ENCODE measurements around the gene KCTD5. TPM values are rescaled to one million over a fixed set of nuclear protein-coding genes. Genes with fewer than 3 reads are reported as not detected.
"Not testable (repeated sequence)": the region's sequence is repeated elsewhere in the genome, so short reads cannot be mapped to it uniquely, and the experiment has no call there.

Gene KCTD5
- total RNA-seq, 3 donors from 2014 or later (not counting 1 experiment from before 2014, with no cell fraction given) = 34.2 to 37.9 (median 36.5) TPM

- Mint-ChIP-seq H3K27me3 (ENCODE audit: low read depth in 2 of 2) (peaks cover 0 to 10% of the 10 kb centered on the region in 2 donors), H3K9me3 (no peaks in the 10 kb centered on the region), H3K4me1 (peaks cover 5 to 8% of the 10 kb centered on the region in 2 donors), H3K36me3 (no peaks in the 10 kb centered on the region), H3K27ac (no peak overlapping the region), H3K4me3 (peak overlapping the region; percentile 49)
- intact Hi-C loops (cut with micrococcal nuclease) = loop anchor here (5.0 kb wide), 1 partner anchor 37 kb away; the partner anchor contains the start of gene KCTD5
- Histone ChIP-seq H3K4me1 (ENCODE audit: control insufficient read depth, insufficient read depth, low read length) (peaks cover 21% of the 10 kb centered on the region), H3K27ac (ENCODE audit: low read length) (no peak overlapping the region), H3K27me3 (ENCODE audit: control insufficient read depth, insufficient read depth, low read length) (no peaks in the 10 kb centered on the region), H3K4me3 (ENCODE audit: low read length) (no peak overlapping the region), H3K36me3 (ENCODE audit: control insufficient read depth, insufficient read depth, low read length) (no peaks in the 10 kb centered on the region), H3K9me3 (ENCODE audit: control insufficient read depth, insufficient read depth, low read length) (no peaks in the 10 kb centered on the region)
- no peak for TF ChIP-seq CTCF (IDR thresholded peaks at IDR 0.05)
- no peak for DNase-seq
- ATAC-seq = no peak
- 94% methylated on average over 16 of the region's 16 CpGs for WGBS (ENCODE audit: insufficient coverage)
Observed at GRCh38 chr16:2719328-2720063, 37.2 kb downstream of the KCTD5 start.

GRCh38 chr16:2720064-2720457, 37.7 kb downstream of the KCTD5 start, which contains the start of gene PRSS27:
Gene PRSS27, minus strand, starts transcription at chr16:2720224. Its CDS starts 64 bp downstream, at chr16:2720160.
- Histone ChIP-seq H3K36me3 (ENCODE audit: control insufficient read depth, insufficient read depth, low read length) (no peaks in the 10 kb centered on the region), H3K27ac (ENCODE audit: low read length) (peak within 1 kb of the TSS; percentile 29), H3K9me3 (ENCODE audit: control insufficient read depth, insufficient read depth, low read length) (no peaks in the 10 kb centered on the region), H3K4me3 (ENCODE audit: low read length) (peak within 1 kb of the TSS; percentile 48), H3K4me1 (ENCODE audit: control insufficient read depth, insufficient read depth, low read length) (peaks cover 21% of the 10 kb centered on the region), H3K27me3 (ENCODE audit: control insufficient read depth, insufficient read depth, low read length) (no peaks in the 10 kb centered on the region)
- Mint-ChIP-seq H3K9me3 (no peaks in the 10 kb centered on the region), H3K4me1 (peaks cover 2 to 4% of the 10 kb centered on the region in 2 donors), H3K36me3 (no peaks in the 10 kb centered on the region), H3K4me3 (peak within 1 kb of the TSS; percentile 72), H3K27me3 (ENCODE audit: low read depth in 2 of 2) (peaks cover under 1 to 5% of the 10 kb centered on the region in 2 donors), H3K27ac (peak within 1 kb of the TSS in 1 of 2 donors; percentile 83)
- no peak for DNase-seq
- 96% methylated on average over 26 of the region's 26 CpGs for WGBS (ENCODE audit: insufficient coverage)
- TF ChIP-seq CTCF (IDR thresholded peaks at IDR 0.05) = no peak
- ATAC-seq = no peak
- intact Hi-C loops (cut with micrococcal nuclease) = loop anchor here (5.0 kb wide), 1 partner anchor 38 kb away; the partner anchor contains the start of gene KCTD5

GRCh38 chr16:2720719-2721633, 38.7 kb downstream of the KCTD5 start:
- WGBS (ENCODE audit: insufficient coverage) = 3% methylated on average over 89 of the region's 99 CpGs
- H3K9me3 Mint-ChIP-seq = no peaks in the 10 kb centered on the region

GRCh38 chr16:2721634-2722173, 39.4 kb downstream of the KCTD5 start:
- H3K4me3 ChIP-seq (ENCODE audit: low read length) = peak overlapping the region; percentile 5
- intact Hi-C loops (cut with micrococcal nuclease) = loop anchor here (5.0 kb wide), 1 partner anchor 39 kb away; the partner anchor contains the start of gene KCTD5
- DNase-seq = not testable (repeated sequence)

More at GRCh38 chr16:2720719-2721633, 38.7 kb downstream of the KCTD5 start:
- ATAC-seq = peak; percentile 92 to 96 (median 92)
- peak overlapping the region; percentile 48 for H3K4me3 ChIP-seq (ENCODE audit: low read length)
- H3K36me3 Mint-ChIP-seq = no peaks in the 10 kb centered on the region
- no peaks in the 10 kb centered on the region for H3K9me3 ChIP-seq (ENCODE audit: control insufficient read depth, insufficient read depth, low read length)
- H3K27ac ChIP-seq (ENCODE audit: low read length) = peak overlapping the region; percentile 29
- H3K27me3 ChIP-seq (ENCODE audit: control insufficient read depth, insufficient read depth, low read length) = no peaks in the 10 kb centered on the region
- peak overlapping the region; percentile 73 for H3K4me3 Mint-ChIP-seq
- peaks cover 13% of the 10 kb centered on the region for H3K4me1 ChIP-seq (ENCODE audit: control insufficient read depth, insufficient read depth, low read length)
- intact Hi-C loops (cut with micrococcal nuclease) = loop anchor here (5.0 kb wide), 1 partner anchor 39 kb away; the partner anchor contains the start of gene KCTD5
- peak; percentile 79 to 93 for DNase-seq
- H3K36me3 ChIP-seq (ENCODE audit: control insufficient read depth, insufficient read depth, low read length) = no peaks in the 10 kb centered on the region
- H3K27me3 Mint-ChIP-seq (ENCODE audit: low read depth in 2 of 2) = peaks cover 4 to 7% of the 10 kb centered on the region in 2 donors
- no peaks in the 10 kb centered on the region for H3K4me1 Mint-ChIP-seq
- TF ChIP-seq CTCF (IDR thresholded peaks at IDR 0.05) = peak; percentile 92
- H3K27ac Mint-ChIP-seq = peak overlapping the region in 1 of 2 donors; percentile 83

More at GRCh38 chr16:2721634-2722173, 39.4 kb downstream of the KCTD5 start:
- ATAC-seq; H3K27me3 Mint-ChIP-seq (ENCODE audit: low read depth in 2 of 2); H3K9me3 ChIP-seq (ENCODE audit: control insufficient read depth, insufficient read depth, low read length); H3K9me3 Mint-ChIP-seq; H3K4me1 Mint-ChIP-seq; H3K36me3 Mint-ChIP-seq; H3K27me3 ChIP-seq (ENCODE audit: control insufficient read depth, insufficient read depth, low read length); H3K36me3 ChIP-seq (ENCODE audit: control insufficient read depth, insufficient read depth, low read length): not testable (repeated sequence)
- peak overlapping the region; percentile 73 for H3K4me3 Mint-ChIP-seq
- H3K27ac Mint-ChIP-seq = peak overlapping the region in 1 of 2 donors; percentile 83
- 41% methylated on average over 14 of the region's 14 CpGs for WGBS (ENCODE audit: insufficient coverage)
- peaks cover 11% of the 10 kb centered on the region for H3K4me1 ChIP-seq (ENCODE audit: control insufficient read depth, insufficient read depth, low read length)
- H3K27ac ChIP-seq (ENCODE audit: low read length) = peak overlapping the region; percentile 10

Data from natural killer cell (primary cell).